COLO668 (cell line): ENCODE data around the gene GCN1.

Source experiments
- DNase-seq: peaks from one replicate; lab custom pipeline; 2025; ENCODE audit not compliant: unreplicated experiment; lab: John Stamatoyannopoulos, UW

Gene GCN1

GRCh38 chr12:120121766-120122293, 72.7 kb downstream of the GCN1 start:
- DNase-seq, result no peak

- no peak for DNase-seq
These were observed 73.2 kb downstream of the GCN1 start for GRCh38 chr12:120121343-120121742.

GRCh38 chr12:120119271-120119973, 75.1 kb downstream of the GCN1 start:
- no peak for DNase-seq

- DNase-seq, result peak; percentile 41
These were observed 76.0 kb downstream of the GCN1 start for GRCh38 chr12:120118321-120119061.

- no peak for DNase-seq
These were observed 76.6 kb downstream of the GCN1 start for GRCh38 chr12:120117961-120118320.

- peak; percentile 98 for DNase-seq
These were observed 77.5 kb downstream of the GCN1 start for GRCh38 chr12:120116792-120117651.

GRCh38 chr12:120116441-120116791, 78.1 kb downstream of the GCN1 start, which contains the start of gene RAB35:
RAB35 (minus strand) TSS chr12:120116753; CDS start chr12:120116650, 103 bp downstream.
- DNase-seq, result no peak

- DNase-seq, result peak; percentile 68
These were observed 78.6 kb downstream of the GCN1 start for GRCh38 chr12:120115692-120116440.

- DNase-seq, result no peak
These were observed 79.4 kb downstream of the GCN1 start for GRCh38 chr12:120115066-120115465.

GRCh38 chr12:120110550-120111501, 83.7 kb downstream of the GCN1 start:
- no peak for DNase-seq

GRCh38 chr12:120109570-120110267, 84.8 kb downstream of the GCN1 start:
- DNase-seq, result no peak

- DNase-seq, result no peak
These were observed 88.4 kb downstream of the GCN1 start for GRCh38 chr12:120106151-120106550.

- DNase-seq, result no peak
These were observed 91.1 kb downstream of the GCN1 start for GRCh38 chr12:120103371-120103770.

- no peak for DNase-seq
These were observed 91.5 kb downstream of the GCN1 start for GRCh38 chr12:120103044-120103338.

GRCh38 chr12:120102189-120103043, 92.1 kb downstream of the GCN1 start:
- no peak for DNase-seq

GRCh38 chr12:120101617-120102016, 92.9 kb downstream of the GCN1 start:
- DNase-seq, result no peak

GRCh38 chr12:120101182-120101581, 93.3 kb downstream of the GCN1 start:
- no peak for DNase-seq

GRCh38 chr12:120100630-120101029, 93.9 kb downstream of the GCN1 start:
- no peak for DNase-seq
